HG02588 (cell line): ENCODE measurements around the gene SLC16A10.
"Not testable (repeated sequence)": the region's sequence is repeated elsewhere in the genome, so short reads cannot be mapped to it uniquely, and the experiment has no call there.

Source experiments
- ATAC-seq: cut with Tn5 transposase; IDR thresholded peaks from one replicate; pipeline ENCODE4 v1.9.1; 2021; ENCODE audit warnings: mild to moderate bottlenecking, moderate library complexity; ENCODE audit not compliant: unreplicated experiment

The SLC16A10 gene

DNA sequence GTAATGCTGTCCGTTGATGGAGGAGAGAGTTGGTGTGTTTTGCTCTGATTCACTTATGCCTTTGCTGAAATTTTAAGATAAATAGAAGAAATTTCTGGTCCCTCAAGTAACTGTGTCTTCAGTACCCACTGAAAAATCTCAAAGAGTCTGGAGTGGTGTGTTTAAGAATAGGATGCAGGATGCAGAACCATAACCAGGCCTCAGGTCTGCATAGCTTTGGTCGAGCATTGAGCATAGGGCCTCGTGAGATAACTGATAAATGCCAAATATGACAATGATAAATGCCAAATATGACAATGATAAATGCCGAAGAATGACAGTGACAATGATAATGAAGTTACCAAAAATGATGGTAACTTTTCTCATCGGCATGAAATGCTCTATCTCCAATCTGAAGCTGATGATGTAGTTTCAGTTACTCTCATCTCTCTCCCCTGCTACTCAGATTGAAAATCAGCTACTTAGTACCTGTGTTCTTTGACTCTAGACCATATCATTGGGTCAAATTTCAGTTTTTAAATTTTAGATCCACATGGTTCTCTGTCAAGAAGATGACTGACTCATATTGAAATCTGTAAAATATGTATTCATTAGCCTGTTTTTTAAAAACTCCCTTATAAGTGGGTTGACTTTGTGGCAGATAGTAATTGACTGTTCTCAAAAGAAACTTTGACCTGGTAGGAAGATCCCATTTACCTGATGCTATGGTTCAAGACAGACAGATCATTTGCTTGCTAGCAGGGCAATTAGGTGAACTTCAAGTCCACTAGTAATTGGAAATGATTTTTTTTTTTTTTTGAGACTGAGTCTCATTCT lies 96.6 kb downstream of the SLC16A10 start:
- ATAC-seq, result peak; percentile 67

DNA sequence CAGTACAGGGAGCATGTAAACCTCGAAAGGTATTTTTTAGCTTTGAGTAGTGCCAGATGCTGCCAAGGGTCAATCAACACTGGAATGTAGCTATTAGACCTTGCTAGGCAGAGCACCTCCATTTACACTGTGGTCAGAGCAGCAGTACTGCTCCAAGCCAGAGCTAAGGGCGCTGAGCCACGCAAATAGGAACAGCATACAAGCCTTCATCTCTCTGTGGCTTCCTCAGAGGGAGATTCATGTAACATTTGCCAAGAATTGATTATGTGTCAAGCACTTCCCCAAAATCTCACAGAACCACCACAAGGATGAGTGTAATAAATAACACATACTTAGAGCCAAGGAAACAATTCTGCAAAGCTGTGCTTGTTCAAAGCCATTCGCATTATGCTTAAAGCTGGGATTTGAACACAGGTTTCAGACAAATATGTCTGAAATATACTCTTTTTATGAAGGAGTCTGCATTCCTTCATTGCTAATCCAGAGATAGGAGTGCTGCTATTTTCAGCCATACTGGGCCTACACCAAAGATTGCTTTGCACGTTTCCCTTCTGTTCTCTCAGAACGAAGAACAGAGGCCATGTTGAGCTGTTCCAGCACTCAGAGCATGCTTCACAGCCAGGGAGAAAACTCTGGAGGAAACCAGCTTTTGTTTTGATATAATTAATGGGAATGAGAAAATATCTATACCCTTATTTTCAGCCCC lies 97.7 kb downstream of the SLC16A10 start:
- ATAC-seq, result no peak

DNA sequence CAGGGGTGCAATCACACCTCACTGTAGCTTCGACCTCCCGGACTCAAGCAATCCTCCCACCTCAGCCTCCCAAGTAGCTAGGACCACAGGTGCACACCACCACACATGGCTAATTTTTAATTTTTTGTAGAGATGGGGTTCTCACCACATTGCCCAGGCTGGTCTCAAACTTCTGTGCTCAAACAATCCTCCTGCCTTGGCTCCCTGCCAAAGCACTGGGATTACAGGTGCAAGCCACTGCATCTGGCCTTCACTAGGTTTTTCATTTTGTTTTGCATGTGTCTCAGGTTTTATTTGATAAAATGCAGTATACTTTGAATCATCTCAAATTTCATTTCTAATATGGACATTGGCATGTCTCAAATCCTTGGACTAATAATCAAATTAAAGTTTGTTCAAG lies 98.7 kb downstream of the SLC16A10 start:
- no peak for ATAC-seq

DNA sequence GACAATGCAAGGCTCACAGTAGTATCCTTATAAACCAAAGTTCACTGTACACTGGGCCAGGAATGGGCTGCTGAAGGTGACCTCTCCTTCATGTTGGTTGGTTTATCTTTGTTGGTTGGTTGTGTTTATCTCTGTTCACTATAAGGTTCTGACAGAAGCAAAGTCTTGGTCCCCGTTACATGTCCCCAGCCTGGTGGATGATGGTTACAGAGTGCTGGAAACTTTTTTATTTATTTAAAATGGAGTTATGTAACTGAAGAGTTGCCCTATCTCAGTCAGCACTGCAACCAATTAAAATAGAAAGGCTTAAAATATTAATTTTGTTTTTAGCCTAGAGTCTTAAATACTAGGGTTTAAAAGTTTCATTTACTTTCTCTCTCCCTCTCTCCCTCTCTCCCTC lies 100.6 kb downstream of the SLC16A10 start:
- no peak for ATAC-seq

DNA sequence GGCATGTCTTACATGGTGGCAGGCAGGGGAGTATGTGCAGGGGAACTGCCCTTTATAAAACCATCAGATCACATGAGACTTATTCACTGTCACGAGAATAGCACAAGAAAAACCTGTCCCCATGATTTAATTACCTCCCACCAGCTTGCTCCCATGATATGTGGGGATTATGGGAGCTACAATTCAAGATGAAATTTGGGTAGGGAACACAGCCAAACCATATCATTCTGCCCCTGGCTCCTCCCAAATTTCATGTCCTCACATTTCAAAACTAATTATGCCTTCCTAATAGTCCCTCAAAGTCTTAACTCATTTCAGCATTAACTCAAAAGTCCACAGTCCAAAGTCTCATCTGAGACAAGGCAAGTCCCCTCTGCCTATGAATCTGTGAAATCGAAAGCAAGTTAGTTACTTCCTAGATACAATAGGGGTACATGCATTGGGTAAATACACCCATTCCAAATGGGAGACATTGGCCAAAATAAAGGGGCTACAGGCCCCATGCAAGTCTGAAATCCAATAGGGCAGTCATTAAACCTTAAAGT lies 102.4 kb downstream of the SLC16A10 start:
- not testable (repeated sequence) for ATAC-seq

DNA sequence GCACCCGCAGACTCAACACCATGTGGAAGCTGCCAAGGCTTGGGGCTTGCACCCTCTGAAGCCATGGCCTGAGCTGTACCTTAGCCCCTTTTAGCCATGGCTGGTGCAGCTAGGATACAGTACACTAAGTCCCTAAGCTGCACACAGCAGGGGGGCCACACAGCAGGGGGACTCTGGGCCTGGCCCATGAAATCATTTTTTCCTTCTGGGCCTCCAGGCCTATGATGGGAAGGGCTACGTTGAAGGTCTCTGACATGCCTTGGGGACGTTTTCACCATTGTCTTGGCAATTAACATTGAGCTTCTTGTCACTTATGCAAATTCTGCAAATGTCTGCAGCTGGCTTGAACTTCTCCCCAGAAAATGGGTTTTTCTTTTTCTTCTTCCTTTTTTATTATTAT lies 103.3 kb downstream of the SLC16A10 start:
- no peak for ATAC-seq

DNA sequence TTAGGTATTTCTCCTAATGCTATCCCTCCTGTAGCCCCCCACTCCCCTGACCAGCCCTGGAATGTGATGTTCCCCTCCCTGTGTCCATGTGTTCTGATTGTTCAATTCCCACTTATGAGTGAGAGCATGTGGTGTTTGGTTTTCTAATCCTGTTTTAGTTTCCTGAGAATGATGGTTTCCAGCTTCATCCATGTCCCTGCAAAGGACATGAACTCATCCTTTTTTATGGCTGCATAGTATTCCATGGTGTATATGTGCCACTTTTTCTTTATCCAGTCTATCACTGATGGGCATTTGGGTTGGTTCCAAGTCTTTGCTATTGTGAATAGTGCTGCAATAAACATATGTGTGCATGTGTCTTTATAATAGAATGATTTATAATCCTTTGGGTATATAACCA lies 103.8 kb downstream of the SLC16A10 start:
- ATAC-seq, result not testable (repeated sequence)

DNA sequence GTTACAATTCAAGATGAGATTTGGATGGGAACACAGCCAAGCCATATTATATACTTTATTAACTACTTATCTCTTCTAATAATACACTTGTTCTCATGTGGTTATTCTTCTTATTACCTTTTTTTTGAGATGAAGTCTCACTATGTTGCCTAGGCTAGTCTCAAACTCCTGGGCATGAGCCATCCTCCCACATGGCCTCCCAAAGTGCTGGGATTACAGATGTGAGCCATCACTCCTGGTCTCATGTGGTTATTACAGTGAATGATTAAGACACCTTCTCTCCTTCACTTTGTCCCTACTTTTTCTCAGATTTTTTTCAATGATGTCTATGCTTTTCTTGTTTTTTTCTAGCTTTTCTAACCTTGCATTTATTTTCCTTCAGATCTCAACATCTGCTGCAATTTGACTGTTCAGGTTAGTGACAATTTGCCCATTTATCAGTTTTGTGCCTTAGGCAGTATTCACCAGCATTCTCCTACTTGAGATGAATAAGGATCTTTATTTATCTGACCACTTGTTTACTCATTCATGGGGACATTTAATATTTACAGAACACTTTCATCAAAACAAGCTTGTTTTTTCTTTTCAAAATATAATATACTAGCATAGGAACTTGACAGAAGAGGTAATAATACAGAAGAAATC lies 105.7 kb downstream of the SLC16A10 start:
- ATAC-seq, result no peak

DNA sequence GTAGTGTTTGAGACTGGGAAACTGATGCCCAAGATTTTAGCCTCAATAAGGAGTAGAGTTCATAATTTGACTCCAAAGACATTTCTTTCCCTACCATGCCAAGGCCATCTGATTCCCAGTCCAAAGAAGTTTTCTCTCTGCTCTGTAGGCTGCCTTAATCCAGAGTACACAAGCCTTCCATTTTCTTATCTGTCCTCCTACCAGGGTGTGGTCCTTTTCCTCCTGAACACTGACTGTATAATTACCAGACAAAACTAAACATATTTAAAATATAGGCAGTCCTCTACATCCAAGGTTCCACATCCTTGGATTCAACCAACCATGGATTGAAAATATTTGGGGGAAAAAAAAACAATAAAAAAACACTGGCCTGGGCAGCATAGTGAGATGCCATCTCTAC lies 108.4 kb downstream of the SLC16A10 start:
- ATAC-seq, result no peak

DNA sequence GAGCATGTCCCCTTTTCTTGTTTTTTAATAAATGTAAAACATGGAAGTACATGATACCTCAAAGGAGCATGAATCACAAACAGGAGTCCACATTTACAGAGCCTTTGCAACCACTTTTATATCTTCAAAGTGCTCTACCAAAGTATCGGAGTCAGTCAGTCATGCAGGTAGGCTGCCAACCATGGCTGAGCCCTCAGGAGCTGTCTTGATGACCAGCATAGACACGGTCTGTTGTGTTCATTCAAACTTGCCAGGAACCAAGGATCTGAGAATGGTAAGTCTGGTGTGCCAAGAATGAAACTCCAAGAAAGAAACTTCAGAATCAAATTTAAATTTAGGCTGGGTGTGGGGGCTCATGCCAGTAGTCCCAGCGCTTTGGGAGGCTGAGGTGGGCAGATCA lies 111.5 kb downstream of the SLC16A10 start:
- ATAC-seq, result no peak

DNA sequence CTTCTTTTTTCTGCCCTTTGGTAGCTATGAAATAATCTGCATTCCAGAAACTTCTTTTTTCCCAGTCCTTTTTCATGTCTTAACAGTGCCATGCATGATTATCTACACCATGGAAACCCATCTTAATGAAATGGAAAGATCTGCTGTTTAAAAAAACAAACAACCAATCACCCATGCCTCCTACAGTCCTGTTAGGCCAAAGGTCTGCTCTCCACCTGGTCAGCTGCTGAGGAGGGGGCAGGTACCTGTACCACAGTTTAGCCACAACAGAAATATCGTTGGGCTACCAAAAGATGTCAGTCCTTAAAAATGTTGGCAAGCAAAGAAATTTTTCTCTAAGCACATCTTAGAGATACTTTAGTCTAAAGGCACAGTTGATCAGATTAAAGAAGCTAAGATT lies 112.6 kb downstream of the SLC16A10 start:
- ATAC-seq, result no peak

DNA sequence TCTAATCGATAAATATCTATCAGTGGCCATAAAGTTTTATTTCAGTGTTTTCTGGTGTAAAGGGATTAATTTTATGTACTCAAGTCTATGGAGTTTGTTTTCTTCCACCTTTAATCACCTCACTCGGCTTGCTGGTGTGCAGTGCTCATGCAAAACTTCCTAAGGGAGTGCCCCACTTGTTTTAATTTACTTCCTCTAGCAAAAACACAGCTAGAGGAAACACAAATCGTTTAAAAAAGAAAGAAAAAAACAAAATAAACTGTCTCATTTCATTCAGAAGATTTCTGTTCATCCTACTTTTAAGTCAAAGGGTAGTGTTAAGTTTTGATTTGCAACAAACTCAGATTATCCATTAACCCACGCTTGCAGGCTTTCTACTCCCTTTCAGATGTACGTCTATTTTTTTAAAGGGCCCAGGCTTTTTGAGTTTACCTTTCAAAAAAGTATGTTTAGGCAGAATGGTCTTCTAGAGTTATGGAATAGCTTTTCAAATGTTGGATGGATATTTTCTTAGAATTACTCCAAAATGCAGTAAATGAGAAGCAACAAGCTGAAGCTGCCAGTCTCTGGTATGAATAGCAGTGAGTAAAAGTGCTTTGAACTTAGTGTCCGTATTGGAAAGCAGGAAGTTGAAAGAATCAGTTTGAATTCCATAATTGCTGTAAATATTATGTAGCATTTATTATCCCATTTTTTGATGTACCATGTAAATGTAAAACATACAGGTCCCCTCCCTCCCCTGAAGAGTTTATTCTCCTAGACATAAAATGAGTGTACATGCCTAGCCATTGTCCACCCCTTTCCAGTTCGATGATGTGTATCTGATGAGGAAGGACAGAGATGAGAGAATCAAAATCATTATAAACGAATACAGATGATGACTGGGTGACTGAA lies 113.3 kb downstream of the SLC16A10 start:
- ATAC-seq, result no peak

DNA sequence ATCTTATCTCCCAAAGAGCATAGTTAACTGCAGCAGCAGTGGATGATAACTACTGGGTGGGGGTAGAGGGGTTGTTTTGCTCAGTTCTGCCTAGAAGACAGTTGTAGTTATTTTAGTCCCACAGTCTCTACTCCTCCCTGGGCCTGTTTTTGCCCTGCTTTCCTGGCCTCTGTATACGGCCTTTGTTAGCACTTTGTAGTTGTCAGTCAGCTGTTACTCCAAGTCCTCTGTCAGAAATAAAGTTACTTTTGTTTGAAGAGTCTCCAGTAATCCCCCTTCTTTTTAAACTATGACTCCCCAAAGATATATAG lies 113.9 kb downstream of the SLC16A10 start:
- no peak for ATAC-seq

DNA sequence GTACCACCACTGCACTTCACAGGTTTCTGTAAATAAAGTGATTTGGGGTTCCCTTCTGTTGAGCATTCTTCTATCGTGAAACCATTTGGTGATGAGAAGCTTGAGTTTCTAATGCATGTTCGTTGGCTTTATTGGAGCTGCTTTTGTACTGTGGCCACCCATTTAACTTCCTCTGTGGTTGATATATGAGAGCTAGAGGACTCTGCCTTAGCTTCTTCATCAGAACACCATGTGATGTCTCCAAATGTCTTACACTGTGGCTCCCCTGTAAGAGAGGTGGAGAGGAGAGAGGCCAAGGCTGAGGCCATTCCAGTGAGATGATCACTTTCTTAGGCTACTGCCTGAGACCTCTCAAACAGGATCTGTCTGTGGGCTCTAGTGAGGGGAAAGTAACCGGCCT lies 114.5 kb downstream of the SLC16A10 start:
- no peak for ATAC-seq

DNA sequence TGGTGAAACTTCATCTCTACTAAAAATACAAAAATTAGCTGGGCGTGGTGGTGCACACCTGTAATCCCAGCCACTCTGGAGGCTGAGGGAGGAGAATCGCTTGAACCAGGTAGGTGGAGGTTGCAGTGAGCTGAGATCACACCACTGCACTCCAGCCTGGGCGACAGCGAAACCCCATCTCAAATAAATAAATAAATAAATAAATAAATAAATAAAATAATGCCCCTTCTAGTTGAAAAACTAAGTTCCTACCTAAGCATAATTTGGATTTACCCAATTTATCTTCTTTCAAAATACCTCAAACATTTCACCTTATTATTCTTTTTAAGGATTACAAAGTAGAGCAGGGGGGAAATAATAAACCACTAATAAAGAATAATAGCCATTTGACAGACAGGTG lies 116.2 kb downstream of the SLC16A10 start:
- ATAC-seq, result not testable (repeated sequence)

DNA sequence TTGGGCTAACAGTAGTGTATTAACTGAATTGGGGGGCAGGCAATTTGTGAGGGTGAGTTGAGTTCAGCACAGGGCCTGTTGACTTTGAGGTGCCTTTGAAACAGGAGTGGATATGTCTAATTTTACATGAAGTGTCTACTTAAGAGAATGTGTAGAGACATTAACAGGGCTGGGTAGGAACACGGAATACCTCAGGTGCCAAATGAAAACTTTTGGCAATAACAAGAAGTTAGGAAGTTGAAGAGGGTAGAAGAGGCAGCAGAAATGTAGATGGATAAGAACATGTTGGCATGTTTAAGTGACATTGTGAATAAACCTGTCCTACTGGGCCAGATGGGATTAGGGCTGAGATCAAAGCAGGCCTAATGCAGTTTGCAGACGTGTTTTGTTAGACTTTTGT lies 117.0 kb downstream of the SLC16A10 start:
- no peak for ATAC-seq

DNA sequence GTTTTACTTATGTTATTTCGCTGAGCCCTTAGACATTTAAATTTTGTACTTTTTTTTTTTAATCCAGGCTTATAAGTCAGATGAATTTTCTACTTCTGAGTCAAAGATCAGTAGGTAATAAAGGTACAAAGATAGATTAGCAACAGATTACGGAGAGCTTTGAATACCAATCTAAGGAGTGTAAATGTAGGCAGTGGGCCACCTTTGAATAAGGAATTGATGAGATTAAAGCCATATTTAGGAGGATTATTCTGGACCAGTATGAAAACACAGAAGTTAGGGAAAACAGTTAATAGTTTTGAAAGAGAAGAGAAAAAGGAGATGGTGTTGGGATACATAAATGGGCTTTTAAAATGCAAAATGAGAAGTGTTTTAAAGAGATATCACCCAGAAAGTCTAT lies 117.6 kb downstream of the SLC16A10 start:
- ATAC-seq, result no peak

DNA sequence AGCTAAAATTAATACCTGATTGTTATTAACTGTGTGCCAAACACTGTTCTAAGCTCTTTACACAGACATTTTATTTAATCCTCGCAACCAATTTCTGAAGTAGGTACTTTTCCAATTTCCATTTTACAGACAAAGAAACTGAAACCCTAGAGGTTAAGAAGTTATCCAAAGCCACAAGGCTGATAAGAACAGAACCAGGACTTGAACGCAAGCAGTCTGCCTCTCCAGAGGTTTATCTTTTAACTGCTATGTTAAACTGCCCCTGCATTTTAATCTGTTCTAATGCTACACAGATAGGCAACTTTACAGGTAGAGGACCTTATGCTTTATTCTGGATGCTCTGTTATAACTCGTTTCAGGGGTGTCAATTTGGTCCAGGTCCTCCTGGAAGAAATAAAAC lies 118.2 kb downstream of the SLC16A10 start:
- no peak for ATAC-seq

DNA sequence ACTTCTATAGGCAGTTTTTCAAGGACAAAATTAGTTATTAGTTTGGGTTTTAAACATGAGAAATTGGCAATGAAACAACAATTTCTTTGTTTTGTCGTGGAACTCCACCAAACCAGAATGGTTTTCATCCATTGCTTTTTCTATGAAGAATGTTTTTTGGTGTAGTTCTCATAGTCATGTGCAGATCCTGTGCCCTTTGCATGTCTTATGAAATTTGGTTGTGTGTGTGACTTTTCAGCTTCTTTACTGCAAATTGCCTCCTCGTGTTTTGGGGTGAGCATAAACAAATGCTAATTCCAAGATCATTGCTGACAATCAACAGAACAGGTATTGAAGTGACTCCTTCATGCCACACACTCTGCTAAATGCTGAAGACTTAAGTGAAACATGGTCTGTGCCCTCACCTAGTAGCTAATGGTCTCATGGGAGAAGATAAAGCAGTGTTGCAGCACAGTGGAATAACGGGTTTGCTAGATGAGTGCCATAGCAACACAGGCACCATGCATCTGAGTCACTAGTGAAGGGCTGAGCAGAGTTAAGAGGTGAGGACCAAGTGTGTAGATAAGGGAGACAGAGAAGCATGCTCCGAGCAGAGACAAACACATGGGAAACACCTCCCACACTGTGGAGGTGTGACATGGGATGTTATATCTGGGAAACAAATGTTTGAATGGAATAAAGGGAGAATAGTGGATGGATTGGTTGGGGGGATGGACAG lies 120.0 kb downstream of the SLC16A10 start:
- ATAC-seq, result no peak

DNA sequence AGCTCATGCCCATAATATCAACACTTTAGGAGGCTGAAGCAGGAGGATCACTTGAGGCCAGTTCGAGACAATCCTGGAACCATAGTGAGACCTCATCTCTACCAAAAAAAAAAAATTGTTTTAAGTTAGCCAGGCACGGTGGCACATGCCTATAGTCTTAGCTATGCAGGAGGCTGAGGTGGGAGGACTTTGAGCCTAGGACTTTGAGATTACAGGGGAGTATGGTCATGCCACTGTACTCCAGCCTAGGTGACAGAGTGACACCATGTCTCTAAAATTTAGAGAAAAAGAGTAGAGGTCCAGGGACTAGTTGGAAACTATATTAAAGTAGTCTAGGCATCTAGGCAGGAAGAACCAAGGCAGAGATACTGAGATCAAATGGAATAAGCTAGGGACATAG lies 121.6 kb downstream of the SLC16A10 start:
- no peak for ATAC-seq
